ENCODE measurements around the gene ERBB2. TPM values are rescaled to one million over a fixed set of nuclear protein-coding genes. Genes with fewer than 3 reads are reported as not detected.

ERBB2 gene
- total and polyA plus RNA-seq, 2 of the 8 experiments (the other 6 are each of a cell fraction or from before 2014, with no cell fraction given), result 183 to 394 TPM

GRCh38 chr17:39667945-39668924 lies 31.6 kb upstream of the ERBB2 start, which contains the start of gene PNMT (continued):
- no peak for TF ChIP-seq CBX8 (IDR thresholded peaks at IDR 0.05; ENCODE audit: borderline replicate concordance, low read depth, low read length)
- TF ChIP-seq HDAC6 (IDR thresholded peaks at IDR 0.05; ENCODE audit: low read depth, low read length), result no peak
- TF ChIP-seq BCL11A (IDR thresholded peaks at IDR 0.05; ENCODE audit: low read depth in 2 of 2, low read length in 2 of 2), result no peak
- TF ChIP-seq EGR1 (IDR thresholded peaks at IDR 0.05; ENCODE audit: borderline replicate concordance, low read depth, low read length), result no peak; the same call in 1 of the 2 replicates
- TF ChIP-seq PHF8 (conservative IDR thresholded peaks at IDR 0.05; ENCODE audit: low read depth, low read length), result no peak
- TF ChIP-seq MAFK (IDR thresholded peaks at IDR 0.05; ENCODE audit: low read depth, low read length), result no peak
- no peak for TF ChIP-seq RFX5 (IDR thresholded peaks at IDR 0.05; ENCODE audit: borderline replicate concordance, low read depth, low read length)
- TF ChIP-seq ZNF274 (IDR thresholded peaks at IDR 0.05; ENCODE audit: borderline replicate concordance, extremely low read depth, low read length), result no peak
- no peak for TF ChIP-seq KDM5A (IDR thresholded peaks at IDR 0.05; ENCODE audit: low read length)
- TF ChIP-seq CEBPB (IDR thresholded peaks at IDR 0.05; ENCODE audit: low read depth, low read length), result no peak
- TF ChIP-seq KDM4A (IDR thresholded peaks at IDR 0.05; ENCODE audit: low read depth, low read length, severe bottlenecking), result peak; percentile 74
- 0 out of 2 replicates have a peak, but pooled peaks have one; percentile 15 for TF ChIP-seq KDM1A (IDR thresholded peaks at IDR 0.05; ENCODE audit: borderline replicate concordance, low read length)
- no peak for TF ChIP-seq POLR2AphosphoS5 (IDR thresholded peaks at IDR 0.05; ENCODE audit: low read depth, low read length)
- TF ChIP-seq SIX5 (IDR thresholded peaks at IDR 0.05; ENCODE audit: low read depth, low read length), result no peak
- TF ChIP-seq YY1 (IDR thresholded peaks at IDR 0.05; ENCODE audit: low read depth, low read length), result no peak
- no peak for TF ChIP-seq RXRA (IDR thresholded peaks at IDR 0.05; ENCODE audit: insufficient read depth, low read depth, low read length)
- TF ChIP-seq RAD21 (IDR thresholded peaks at IDR 0.05 in 1 of 2, conservative IDR thresholded peaks at IDR 0.05 in 1 of 2; ENCODE audit: low read depth in 2 of 2, low read length in 2 of 2), result peak; percentile 19 to 61; a peak in 3 of 4 replicates
- peak; percentile 70 for TF ChIP-seq TBP (IDR thresholded peaks at IDR 0.05; ENCODE audit: low read depth, low read length)
- no peak for TF ChIP-seq POLR2A (IDR thresholded peaks at IDR 0.05; ENCODE audit: control extremely low read depth in 1 of 2, low read depth in 2 of 2, low read length in 2 of 2)
- TF ChIP-seq SP1 (IDR thresholded peaks at IDR 0.05; ENCODE audit: low read depth, low read length), result no peak
- TF ChIP-seq NANOG (IDR thresholded peaks at IDR 0.05; ENCODE audit: insufficient read depth, low read depth, low read length, poor library complexity, severe bottlenecking), result no peak
- no peak for TF ChIP-seq FOSL1 (IDR thresholded peaks at IDR 0.05; ENCODE audit: insufficient read depth, low read depth, low read length)
- TF ChIP-seq MAX (IDR thresholded peaks at IDR 0.05), result peak; percentile 64; the same call in 1 of the 2 replicates
- no peak; a peak in 1 of 4 replicates for TF ChIP-seq SIN3A (conservative IDR thresholded peaks at IDR 0.05 in 1 of 2, IDR thresholded peaks at IDR 0.05 in 1 of 2; ENCODE audit: low read depth in 1 of 2, low read length in 2 of 2)
